NB4 (cell line): Measurements from ENCODE around the gene OSM.
A peak's percentile ranks its signal among the peaks of the same experiment; 100 is the strongest.

Source experiments
- DNase-seq: peaks from one replicate; pipeline ENCODE4 v3.0.0; 2010; ENCODE audit warnings: low read depth
- H3K4me3 ChIP-seq: one replicate; pipeline ENCODE4 v1.5.1; 2011; ENCODE audit warnings: mild to moderate bottlenecking, low read depth, low read length, moderate library complexity
- CTCF ChIP-seq: IDR thresholded peaks from one replicate; pipeline ENCODE4 v1.5.1; 2012; ENCODE audit warnings: low read depth, low read length
- MAX ChIP-seq: IDR thresholded peaks from 2 replicates; pipeline ENCODE4 v1.6.1; 2011; ENCODE audit warnings: low read depth, low read length
- MYC ChIP-seq: IDR thresholded peaks from 2 replicates; pipeline ENCODE4 v1.6.1; 2011; ENCODE audit warnings: low read depth, low read length
- POLR2A ChIP-seq: IDR thresholded peaks from 2 replicates; pipeline ENCODE4 v1.6.1; 2011; ENCODE audit warnings: mild to moderate bottlenecking; ENCODE audit not compliant: insufficient read length; ENCODE audit errors: extremely low read depth

Gene OSM

GRCh38 chr22:30310881-30311771 is 44.5 kb upstream of the OSM start:
- H3K4me3 ChIP-seq = no peak overlapping the region
- DNase-seq = no peak
- TF ChIP-seq CTCF (no peak), MYC (no peak), POLR2A (no peak), MAX (no peak)

- TF ChIP-seq CTCF (no peak), MAX (no peak), MYC (no peak), POLR2A (no peak)
- no peak overlapping the region for H3K4me3 ChIP-seq
- peak; percentile 29 for DNase-seq
These were observed 43.5 kb upstream of the OSM start for GRCh38 chr22:30309951-30310741.

GRCh38 chr22:30308518-30309230 is 42.0 kb upstream of the OSM start:
- no peak for DNase-seq
- TF ChIP-seq MAX (no peak), POLR2A (no peak), CTCF (no peak)
- no peak overlapping the region for H3K4me3 ChIP-seq

GRCh38 chr22:30308093-30308492 is 41.4 kb upstream of the OSM start:
- no peak overlapping the region for H3K4me3 ChIP-seq
- TF ChIP-seq POLR2A (no peak), CTCF (no peak), MAX (no peak), MYC (no peak)
- DNase-seq = no peak

- DNase-seq = no peak
- no peak for TF ChIP-seq MAX
- TF ChIP-seq CTCF = no peak
- TF ChIP-seq POLR2A = no peak
- no peak for TF ChIP-seq MYC
- H3K4me3 ChIP-seq = no peak overlapping the region
These were observed 40.5 kb upstream of the OSM start for GRCh38 chr22:30307041-30307574.
